Stimulated activated CD8-positive, alpha-beta memory T cell treated with anti-CD3 and anti-CD28 coated beads, Interleukin-12 subunit alpha, Interleukin-12 subunit beta, amount 100 ng/mL, for 1 hour (primary cell): ENCODE measurements around the gene MSANTD1.

ENCODE experiments used
- DNase-seq: peaks from one replicate; pipeline ENCODE4 v3.0.0-alpha.2; 2020; ENCODE audit warnings: low read depth

The MSANTD1 gene

GRCh38 chr4:3303923-3304710 lies 55.2 kb downstream of the MSANTD1 start:
- DNase-seq: no peak

DNA sequence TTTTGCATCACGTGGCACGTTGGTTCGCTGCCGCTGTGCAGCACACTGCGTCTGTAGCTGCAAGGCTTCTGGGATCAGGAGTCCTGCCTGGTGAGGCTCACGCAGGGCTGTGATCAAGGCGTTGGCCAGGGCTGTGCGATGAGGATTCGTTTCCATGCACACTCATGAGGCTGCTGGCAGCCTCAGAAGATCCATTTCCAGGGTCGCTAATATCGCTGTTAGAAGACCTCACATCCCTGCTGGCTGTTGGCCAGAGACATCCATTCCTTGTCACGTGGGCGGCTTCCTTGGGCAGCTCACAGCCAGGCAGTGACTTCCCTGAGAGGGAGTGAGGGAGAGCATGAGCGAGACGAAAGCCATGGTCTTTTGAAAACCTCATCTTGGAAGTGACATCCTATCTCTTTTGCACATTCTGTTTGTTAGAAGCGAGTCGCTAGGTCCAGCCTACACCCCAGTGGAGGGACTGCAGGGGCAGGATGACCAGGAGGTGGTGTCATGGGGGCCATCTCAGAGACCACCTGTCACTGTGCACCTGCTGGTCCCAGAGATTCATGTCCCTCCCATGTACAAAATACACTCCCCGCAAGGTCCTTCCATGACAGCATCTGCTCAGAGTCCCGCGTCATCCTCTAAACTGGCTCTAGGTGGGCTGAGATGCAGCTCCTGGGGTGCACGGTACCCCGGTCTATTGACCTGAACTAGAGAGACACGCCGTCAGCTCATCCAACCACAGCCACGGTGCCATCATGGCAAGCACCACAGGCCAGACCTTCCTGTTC lies 56.1 kb downstream of the MSANTD1 start:
- DNase-seq: no peak

GRCh38 chr4:3305610-3306371 lies 56.8 kb downstream of the MSANTD1 start:
- no peak for DNase-seq
